Measurements from ENCODE around the gene PIGU.
"Not testable (repeated sequence)": the region's sequence is repeated elsewhere in the genome, so short reads cannot be mapped to it uniquely, and the experiment has no call there.

The PIGU gene, protein sequence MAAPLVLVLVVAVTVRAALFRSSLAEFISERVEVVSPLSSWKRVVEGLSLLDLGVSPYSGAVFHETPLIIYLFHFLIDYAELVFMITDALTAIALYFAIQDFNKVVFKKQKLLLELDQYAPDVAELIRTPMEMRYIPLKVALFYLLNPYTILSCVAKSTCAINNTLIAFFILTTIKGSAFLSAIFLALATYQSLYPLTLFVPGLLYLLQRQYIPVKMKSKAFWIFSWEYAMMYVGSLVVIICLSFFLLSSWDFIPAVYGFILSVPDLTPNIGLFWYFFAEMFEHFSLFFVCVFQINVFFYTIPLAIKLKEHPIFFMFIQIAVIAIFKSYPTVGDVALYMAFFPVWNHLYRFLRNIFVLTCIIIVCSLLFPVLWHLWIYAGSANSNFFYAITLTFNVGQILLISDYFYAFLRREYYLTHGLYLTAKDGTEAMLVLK

DNA sequence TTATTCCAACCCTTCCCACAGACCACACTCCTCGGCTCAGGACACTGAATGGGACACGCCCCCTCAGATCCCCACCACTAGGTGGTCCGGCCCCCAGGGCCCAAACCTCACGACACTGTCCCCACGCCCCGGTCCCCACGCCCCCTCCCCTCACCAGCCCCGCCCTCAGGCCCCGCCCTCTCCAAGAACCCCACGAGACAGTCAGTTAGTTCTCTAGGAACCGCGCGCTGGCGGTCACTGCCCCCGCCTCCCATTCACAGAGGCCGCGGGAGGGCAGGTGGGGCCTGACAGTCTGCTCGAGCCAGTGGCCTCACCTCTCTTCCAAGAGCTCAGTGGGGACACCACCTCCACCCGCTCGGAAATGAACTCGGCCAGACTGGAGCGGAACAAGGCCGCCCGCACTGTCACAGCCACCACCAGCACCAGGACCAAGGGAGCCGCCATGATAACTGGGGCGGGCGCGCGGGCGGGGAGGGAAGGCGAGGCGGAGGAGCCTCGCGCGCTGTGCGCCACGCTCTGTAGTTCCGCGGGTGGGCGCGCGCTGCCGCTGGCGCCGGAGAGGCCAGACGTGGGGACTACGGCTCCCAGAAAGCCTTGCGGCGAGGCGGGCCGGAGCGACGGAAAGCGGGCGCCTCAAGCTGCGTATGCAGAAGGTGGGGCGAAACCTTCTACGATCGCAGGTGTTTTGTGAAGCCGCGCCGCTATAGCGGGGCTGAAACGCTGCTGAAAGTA lies at the start of gene PIGU:
Gene PIGU (minus strand): TSS at position 451 of the 732 bp plus-strand sequence. CDS start 7 bp downstream, at position 444.
- peak; percentile 98 for DNase-seq

DNA sequence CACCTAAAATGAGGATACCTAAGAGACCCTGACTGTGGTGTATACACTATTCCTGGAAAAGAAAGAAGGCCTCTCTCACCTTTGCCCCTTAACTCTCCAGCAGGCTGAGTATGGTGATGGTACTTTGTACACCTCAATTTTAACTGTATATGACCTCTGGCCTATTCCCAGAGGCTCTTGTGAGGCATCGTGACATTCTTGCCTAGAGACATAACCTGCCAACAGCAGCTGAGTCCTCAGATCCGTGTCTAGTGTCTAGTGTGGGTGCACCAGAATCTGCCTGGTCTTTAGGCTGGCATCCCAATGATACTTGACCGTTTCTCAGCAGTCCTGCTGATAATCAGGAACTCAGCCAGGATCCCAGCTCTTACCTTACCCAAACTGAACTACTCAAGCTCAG lies 47.3 kb upstream of the PIGU start:
- no peak for DNase-seq

DNA sequence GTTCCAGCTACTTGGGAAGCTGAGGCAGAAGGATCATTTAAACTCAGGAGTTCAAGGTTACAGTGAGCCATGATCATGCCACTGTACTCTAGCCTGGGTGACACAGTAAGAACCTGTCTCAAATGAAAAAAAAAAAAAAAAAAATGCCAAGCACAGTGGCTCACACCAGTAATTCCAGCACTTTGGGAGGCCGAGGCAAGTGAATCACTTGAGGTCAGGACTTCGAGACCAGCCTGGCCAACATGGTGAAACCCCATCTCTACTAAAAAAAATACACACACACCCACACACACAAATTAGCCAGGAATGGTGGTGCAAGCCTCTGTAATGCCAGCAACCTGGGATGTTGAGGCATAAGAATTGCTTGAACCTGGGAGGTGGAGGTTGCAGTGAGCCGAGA lies 45.7 kb upstream of the PIGU start:
- DNase-seq: not testable (repeated sequence)

DNA sequence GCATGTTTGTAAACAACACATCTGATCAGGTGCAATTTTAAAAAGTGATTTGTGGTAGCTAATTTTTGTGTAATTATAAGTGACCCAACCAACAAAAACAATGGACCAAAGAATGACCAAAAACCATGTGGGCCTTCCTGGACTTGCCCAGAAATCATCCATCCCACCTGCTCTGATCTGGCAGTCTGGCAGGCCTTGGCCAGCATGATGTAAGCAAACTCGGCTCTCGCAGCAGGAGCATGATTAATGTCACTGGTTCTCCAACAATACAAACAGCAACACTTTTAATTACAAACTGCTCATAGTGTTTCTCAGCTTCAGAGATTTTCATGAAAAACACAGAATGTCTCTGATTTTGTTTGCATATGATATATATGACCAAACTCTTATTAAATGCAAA lies 43.4 kb upstream of the PIGU start:
- no peak for DNase-seq

DNA sequence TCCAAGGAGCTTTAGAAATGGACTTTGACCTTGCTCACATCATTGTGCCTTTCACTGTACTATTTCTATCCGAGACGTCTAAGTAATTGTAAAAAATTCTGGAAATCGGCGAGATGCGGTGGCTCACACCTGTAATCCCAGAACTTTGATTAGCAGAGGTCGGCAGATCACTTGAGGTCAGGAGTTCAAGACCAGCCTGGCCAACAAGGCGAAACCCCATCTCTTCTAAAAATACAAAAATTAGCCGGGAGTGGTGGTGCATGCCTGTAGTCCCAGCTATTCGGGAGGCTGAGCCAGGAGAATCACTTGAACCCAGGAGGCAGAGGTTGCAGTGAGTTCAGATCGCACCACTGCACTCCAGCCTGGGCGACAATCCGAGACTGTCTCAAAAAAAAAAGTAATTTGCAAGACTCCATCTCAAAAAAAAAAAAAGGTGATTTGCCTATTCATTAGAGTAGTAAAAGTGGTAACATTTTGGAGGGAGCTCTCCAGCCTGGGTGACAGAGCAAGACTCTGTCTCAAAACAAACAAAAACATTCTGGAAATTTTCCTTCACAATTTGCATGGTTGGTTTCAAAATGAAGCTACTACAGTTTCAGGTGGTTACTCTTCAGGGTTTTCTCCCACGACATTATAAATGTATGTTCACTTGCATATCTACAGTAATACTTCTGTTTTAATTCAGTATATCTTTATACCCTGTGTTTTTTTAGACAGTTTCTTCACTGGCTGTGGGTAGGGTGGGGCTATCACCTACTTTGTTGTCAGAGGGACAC lies 42.5 kb upstream of the PIGU start:
- DNase-seq: not testable (repeated sequence)

DNA sequence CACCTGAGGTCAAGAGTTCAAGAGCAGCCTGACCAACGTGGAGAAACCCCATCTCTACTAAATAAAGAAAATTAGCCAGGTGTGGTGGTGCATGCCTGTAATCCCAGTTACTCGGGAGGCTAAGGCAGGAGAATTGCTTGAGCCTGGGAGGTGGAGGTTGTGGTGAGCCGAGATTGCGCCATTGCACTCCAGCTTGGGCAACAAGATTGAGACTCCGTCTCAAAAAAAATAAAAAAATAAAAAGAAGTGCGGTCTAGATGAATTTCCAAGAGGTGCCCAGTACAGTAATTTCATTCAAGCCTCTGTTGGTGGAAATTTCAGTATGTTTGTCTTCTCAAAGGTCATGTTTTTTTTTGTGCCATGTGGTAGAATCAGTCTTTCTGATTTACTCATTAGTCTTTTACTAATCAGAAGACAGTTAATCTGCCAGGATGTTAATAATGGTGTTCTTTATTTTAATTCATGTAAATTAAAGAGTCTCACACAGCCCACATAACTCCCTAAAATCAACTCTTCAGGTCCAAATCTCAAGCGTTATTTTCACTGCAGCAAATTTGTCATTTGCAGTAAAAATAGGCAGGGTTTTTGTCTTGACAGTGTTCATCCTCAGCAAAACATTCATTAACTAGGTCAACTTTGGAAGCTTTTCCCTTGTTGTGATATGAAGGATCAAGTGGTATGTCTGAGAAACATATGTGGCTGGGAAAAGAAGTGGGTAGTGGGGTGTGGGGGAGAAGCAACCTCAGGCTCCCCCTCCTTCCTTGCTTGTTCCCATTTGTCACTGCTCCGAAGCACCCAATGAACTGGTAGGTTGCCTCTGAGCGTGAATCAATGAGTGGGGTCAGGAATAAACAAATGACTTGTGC lies 40.6 kb upstream of the PIGU start:
- no peak for DNase-seq

DNA sequence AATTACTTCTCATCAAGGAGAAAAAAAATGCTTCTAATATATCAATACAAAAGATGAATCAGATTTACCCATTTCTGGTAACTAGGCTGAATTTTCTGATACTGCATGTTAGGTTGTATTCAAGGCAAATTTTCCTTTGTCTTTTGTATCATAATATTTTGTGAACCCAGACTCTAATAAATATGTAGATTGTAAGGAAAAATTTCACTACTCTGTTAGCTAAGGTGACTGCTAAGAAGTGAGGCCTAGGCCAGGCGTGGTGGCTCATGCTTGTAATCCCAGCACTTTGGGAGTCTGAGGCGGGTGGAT lies 40.0 kb upstream of the PIGU start:
- no peak for DNase-seq

DNA sequence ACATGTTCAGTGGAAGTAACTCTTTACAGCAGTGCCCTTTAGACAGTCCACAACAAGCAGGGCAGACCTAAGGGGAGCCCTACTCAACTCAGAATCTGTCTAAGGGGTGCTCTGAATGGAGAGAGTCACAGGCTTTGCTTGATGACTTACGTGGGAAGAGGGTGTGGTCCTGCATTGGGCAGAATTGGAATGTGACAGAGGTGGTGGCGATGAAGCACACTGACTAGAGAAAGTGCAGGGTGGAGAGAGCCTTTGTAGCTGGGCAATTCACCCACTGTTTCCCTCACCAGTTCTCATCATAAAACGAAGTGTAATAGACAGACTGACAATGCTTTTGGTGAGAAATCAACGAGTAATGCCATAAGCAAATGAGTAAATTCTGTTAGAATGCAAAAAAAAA lies 38.5 kb upstream of the PIGU start:
- no peak for DNase-seq

DNA sequence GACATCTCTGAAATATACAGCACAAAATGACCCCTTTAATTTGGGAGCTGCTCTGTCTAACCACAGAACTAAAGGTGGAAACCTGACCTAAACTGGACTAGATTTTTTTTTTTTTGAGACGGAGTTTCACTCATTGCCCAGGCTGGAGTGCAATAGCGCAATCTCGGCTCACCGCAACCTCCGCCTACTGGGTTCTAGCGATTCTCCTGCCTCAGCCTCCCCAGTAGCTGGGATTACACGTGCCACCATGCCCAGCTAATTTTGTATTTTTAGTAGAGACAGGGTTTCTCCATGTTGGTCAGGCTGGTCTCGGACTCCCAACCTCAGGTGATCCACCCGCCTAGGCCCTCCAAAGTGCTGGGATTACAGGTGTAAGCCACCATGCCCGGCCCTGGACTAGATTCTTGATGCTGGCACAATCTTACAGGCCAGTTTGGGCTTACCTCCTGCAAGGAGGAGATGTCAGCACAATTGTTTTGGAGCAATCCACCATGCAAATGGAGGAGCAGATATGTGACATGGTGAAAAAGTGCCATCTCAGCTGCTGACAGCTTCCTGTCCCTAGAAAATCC lies 37.1 kb upstream of the PIGU start:
- not testable (repeated sequence) for DNase-seq

DNA sequence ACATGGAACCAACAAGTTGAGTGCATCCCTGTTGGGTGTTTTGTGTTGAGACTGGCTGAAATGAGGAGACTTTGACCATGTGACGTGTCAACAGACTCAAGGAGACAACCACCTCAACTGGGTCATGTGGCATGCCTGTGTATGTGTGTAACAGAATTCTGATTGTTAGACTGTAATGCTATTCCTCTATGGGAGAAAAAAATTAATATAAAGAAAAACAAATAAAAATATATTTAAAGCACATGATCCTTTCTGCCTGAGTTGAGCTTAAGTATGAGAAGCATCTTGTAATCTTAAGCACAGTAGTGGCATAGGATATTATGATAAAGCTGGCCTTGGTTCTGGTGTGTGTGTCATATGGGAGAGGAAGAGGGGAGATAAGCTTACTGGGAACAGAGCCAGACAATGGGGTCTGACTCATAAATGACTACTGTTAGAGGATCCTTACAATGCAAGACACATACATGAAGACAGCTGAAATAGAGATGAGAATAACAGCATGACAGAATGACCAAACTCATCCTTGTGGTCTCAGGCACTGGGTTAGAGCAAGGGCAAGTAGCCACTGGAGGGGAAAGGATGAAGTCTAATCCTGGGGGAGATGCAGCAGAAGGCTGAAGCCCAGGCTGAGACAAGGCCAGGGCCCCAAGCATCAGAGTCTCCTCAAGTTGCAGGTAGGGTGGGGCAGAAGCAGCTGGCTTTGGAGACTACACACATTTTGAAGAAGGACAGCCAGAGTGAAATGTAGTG lies 36.5 kb upstream of the PIGU start:
- peak; percentile 49 for DNase-seq

DNA sequence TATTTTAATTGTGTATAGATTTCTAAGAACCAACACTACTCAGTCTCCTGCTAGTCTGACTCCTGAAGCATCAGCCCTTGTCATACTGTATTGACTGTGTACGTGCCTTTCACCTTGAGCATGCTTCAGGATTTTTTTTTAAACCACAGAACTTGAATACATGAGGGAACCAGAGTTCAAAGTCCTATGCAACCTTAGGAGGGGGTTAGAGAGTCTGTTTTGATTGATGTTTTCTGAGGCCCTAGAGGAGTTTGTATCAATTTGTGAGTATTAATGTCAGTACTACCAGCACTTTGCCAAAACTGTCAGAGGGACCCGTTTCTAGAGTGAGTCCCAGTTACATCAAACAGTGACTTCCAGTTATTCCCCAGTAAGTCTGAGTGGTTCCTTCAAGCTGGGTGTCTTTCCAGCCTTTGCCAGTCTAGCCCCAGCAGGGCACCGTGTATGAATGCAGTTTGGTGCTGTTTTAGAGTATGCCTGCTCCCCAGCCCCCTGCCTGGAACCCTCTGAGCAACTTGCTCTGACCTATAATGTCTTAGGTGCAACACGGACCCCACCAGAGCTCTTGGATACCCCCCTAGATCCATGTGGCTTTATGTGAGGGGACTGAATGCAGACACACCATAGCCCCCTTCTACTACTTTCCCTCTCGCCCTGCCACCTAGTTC lies 35.8 kb upstream of the PIGU start:
- DNase-seq: no peak

DNA sequence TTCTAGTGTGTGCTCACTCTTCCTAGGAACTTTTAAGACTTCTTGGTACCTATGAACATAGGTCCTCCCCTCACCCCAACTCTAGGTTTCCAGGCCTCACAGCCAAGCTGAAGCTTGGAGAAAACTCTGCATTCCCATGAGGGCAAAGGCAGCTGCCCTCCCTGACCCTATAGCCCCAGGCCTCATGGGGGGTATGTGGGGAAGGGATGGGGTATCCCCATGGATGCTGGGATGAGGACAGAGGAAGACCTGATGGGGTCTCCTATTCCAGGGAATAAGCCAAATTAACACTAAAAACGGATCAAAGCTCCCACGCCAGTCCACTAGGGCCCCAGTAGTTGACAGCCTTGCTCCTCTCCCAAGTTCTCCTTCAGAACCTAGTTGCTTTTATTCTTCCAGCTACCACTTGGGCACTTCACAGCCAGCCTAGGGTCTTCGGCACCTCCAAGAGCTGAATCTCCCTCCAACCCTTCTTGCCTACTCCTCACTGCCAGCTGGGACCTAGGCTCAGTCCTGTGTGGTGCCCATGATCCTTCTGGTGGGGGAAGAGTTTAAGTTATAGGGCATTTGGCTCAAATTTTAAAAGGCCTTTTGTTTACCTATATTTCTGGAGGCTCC lies 35.0 kb upstream of the PIGU start:
- no peak for DNase-seq

DNA sequence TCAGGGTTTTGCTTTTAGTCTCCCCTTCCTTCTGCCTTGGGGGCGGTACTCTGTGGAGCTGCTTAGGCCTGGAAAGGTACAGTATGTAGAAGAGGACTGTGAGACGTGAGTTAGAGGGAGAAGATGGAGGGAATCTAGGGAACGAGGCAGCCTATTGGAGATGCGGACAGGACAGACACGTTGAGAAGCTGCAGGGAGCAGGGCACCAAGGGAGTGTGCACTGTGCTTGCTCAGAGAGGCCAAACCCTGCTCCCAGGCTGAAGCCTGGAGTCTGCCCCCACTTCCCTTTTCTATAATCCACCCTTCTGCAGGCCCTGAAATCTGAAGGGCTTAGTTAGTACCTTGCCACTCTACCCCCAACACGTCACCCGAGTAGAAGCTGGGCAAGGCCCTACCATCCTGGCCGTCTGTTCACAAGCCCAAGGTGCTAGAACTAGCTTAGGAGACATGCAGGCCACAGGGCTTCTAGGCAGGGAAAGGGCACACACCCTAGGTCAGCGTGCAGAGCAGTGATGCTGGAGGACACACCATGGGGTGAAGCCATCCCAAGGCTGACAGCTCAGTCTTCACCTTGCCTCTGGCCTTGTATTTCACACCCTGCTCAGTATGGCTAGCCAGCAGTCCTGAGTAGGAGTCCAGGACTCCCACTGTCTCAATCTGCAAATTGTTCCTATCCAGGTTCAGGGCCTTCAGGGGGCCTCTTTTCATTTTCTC lies 34.1 kb upstream of the PIGU start:
- DNase-seq: no peak

DNA sequence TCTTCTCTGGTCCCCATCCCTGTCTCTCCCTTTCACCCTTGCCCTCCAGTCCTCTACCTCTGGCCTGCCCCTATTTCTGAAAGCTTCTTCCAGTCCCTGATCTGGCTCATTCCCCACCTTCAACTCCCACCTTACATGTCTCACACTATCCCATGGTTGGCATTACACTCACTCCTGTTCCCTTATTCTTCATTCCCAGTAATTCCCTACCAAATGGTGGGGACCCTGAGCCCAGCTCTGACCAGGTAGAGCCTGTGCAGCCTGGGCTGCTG lies 33.6 kb upstream of the PIGU start:
- no peak for DNase-seq

DNA sequence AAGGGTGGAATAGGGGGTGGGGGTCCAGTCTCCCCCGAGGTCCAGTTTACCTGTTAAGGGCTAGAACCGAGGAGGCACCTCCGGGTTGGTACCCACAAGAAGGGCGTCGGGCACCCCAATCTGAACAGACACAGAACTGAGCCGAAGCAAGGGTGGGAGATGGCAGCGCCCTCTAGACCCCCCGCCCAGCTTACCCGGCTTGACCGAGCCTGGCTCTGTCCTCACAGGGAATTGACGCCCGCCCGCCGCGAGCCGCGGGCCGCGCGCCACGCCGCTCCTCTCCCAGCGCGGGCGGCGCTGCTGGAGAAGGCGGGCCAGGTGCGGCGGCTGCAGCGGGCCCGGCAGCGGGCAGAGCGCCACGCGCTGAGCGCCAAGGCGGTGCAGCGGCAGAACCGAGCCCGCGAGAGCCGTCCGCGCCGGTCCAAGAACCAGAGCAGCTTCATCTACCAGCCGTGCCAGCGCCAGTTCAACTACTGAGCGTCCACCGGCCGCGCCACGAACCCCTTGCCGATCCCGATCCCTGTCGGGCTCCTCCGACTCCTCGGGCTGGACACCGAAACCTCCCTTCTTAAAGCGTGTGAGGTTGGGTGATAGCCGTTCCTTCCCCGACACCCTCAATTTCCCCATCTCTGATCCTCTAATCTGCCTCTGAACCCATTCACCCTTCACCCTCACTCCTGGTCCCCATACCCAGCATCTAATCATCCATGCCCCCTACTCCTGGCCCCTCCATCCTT lies 33.1 kb upstream of the PIGU start:
- no peak for DNase-seq

DNA sequence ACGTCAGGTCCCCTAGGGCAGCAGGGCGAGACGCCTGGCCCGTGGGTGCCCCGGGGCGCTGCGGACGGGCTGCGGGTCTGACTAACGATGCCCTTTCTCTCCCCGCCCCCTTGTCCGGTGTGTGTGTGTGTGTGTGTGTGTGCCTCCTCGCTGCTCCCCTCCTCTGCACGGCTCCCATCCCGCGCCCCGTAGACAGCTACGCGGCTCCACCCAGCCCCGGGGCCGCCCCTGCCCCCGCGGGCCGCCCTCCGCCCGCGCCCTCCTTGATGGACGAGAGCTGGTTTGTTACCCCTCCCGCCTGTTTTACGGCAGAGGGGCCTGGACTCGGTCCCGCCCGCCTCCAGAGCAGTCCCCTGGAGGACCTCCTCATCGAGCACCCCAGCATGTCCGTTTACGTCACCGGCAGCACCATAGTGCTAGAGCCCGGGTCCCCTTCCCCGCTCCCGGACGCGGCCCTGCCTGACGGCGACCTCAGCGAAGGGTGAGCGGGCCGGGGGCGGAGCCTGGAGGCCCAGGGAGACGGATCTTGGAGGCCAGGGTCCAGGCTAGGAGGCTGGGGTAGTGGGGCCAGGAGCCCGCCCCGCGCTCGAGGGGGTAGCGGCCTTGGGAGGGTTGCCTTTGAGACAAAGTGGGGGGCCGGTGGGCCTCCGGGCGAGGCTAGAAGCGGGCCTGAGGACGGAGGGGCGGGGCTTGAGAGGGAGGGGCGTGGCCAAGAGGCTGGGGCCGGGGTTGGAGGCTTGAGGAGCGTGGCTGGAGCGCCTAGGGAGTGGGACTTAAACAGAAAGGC lies 32.3 kb upstream of the PIGU start:
- DNase-seq: peak; percentile 89

DNA sequence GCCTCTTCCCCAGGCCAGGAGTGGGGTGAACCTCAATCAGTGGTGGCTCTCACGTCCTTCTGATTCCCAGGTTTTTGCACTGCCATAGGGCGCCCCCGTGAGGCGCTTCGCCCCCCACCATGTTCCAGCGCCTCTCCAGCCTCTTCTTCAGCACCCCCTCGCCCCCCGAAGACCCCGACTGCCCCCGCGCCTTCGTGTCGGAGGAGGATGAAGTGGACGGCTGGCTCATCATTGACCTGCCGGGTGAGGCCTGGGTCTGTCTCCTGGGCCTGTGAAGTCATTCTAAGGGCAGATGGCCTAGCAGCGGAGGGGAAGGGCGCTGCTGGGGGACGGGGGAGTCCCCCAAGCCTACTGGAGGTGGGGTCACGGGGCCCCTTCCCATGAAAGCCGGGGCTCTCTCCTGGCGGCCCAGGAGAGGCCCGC lies 31.7 kb upstream of the PIGU start:
- peak; percentile 67 for DNase-seq

Data from NCI-H2171 treated with DMSO at 0.1 percent for 48 hours (cell line).